M059J (cell line): Measurements from ENCODE around the gene PPOX. TPM values are rescaled to one million over a fixed set of nuclear protein-coding genes. Genes with fewer than 3 reads are reported as not detected.

Experiments
- DNase-seq: peaks from one replicate; pipeline ENCODE4 v3.0.0-alpha.2; 2012; ENCODE audit warnings: low read depth
- total RNA-seq: library from RNA; depleted of rRNA; stranded (reverse); fragments of >200 nt; shearing (Covaris generic); gene quantifications from 2 replicates; pipeline ENCODE4 v1.2.3, GENCODE V29; 2014

PPOX gene
- total RNA-seq, 1 experiment from 2014 or later, result 7.2 TPM

DNA sequence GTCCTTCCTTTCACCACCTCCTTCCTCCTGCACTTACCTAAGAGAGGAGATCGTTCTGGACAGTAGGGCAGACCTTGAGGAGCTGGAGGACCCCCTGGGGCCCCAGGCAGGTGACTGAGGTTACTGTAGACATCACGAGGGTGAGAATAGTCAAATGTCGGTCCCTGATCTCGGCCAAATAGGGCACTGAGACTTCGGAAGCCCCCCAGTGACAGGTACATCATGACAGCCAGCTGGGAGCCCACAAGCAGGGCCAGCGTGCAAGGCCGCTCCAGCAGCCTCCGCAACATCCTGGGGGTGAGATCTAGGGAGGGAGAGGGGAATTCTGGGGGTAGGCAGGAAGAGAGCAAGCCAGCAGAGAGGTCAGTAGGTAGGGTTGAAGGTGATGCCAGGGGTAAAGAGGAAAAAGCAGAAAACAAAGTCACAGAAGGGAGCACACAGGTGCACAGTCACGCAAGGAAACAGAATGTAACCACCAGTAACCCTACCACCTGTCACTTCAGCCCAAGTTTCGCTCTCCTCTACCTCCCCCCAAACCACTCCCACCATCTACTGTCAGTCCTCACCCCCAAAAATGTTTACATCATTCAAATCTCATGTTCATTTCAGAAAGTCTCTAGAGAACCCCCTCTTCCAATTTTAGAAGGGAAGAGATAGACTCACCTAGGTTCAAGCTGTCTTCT lies 9.7 kb downstream of the PPOX start:
- DNase-seq, result no peak

DNA sequence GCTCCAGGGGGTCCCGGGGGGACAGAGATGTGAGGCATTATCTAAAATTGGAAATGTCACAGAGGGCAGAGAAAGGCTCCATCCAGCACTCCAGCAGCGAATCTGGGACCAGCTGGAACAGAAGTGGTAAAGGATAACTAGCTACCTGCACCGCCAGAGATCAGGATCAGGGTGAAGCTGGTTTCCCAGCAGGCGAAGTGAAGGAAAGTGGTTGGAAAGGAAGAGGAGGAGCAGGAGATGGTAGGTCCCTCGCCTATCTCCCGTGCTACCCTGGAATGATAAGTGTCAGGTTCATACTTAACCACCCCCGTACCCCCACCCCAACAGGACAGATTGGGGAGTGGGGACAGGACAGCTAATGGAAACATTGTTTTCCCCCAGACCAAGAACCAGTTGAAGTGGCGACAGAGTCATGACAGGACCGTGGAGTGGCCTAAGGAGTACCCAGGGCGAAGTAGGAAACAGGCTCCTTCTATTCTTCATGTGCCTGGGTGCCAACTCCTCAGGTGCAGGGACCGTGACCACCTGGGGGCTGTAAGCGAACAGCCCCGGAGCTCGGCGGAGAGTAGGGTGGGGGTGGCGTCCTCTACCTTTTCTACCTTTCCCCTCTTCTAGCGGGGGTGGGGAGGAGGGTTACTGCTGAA lies 10.4 kb downstream of the PPOX start:
- no peak for DNase-seq

DNA sequence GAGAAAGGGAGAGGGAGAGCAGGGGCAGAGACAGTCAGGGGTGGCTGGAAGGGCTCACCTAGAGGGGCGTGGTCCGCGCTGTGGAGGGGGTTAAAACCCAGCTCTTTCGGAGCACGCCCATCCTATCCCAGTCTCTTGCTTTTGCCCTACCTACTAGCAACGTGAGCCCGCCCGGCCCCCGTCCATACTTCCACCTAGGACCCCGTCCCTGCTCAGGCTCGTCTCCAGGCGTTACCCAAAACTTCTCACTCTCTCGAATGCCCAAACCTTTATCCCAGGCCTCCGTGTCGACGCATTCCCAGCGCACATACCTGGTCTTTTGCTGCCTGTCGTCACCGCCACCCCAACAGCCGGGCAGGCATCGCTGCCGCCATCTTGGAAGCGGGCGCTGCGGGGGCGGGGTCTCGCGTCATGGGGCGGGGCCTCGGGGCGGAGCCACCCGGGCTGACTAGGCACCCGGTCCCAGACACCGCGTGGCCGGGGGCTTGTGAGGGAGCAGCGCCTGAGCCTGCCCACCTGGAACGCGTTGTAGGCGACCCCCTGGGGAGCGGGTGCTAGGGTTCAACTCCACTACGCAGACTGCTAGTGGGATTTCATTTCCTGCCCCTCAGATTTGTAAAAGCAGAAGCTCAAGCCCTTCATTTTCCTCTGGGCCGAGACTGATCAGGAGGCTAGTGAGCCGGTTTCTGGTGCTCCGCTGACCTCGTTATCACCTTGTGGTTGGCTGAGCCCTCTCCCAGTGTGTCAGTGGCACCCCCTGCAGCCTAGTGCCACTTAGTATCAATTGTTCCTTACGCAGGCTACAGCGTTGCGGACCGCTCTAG lies 11.1 kb downstream of the PPOX start, which contains the start of gene B4GALT3:
Gene B4GALT3 (minus strand): TSS at position 396 of the 824 bp plus-strand sequence. CDS start 1,447 bp downstream, outside the sequence.
- DNase-seq, result peak; percentile 68

DNA sequence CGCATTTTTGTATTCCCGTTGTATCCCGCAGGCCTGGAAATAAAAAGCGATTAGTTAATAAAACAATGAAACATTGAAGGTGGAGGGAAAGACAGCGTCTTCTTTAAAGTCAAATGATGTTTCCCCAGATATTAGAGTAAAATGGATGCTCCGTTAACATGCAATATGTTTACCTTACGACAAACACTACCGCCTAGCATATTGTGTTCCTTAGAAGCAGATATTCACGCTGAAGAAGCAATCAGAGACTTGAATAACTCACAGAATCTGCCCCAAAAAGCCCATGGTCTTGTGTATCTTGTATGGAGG lies 11.7 kb downstream of the PPOX start:
- DNase-seq, result no peak

DNA sequence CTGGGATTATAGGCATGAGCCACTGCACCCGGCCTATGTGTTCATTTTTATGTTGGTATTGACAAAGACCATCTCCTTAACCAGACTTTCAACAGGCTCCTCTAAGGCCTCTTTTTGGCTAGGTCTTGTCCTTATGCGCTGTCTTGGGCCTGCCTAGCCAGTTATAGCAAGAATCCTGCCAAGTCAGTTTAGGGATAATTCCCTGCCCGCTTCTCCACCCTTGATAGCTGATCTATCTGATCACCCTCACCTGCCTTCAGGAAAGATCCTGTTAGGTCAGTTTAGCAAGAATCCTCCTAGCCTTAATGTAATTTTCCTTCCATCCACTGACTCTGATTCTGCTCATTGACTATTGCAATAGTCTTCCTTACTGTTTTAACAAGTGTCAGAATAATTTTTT lies 13.5 kb downstream of the PPOX start:
- no peak for DNase-seq

DNA sequence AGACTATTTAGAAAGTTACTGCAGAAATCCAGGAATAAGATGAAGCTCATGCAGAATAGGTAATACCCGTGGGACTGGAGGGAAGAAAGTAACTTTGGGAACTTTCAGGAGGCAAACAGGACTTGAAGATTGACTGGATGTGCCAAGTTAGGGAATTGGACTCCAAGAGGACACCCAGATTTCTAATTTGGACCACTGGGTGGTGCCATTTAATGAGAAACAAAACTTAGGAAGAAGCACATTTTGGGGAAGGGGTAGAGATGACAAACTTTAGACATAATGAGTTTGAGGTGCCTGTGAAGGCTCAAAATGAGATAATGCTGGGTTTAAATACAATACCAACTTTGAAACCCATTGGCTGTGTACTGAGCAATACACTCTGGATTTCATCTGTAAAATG lies 14.4 kb downstream of the PPOX start:
- peak; percentile 42 for DNase-seq

DNA sequence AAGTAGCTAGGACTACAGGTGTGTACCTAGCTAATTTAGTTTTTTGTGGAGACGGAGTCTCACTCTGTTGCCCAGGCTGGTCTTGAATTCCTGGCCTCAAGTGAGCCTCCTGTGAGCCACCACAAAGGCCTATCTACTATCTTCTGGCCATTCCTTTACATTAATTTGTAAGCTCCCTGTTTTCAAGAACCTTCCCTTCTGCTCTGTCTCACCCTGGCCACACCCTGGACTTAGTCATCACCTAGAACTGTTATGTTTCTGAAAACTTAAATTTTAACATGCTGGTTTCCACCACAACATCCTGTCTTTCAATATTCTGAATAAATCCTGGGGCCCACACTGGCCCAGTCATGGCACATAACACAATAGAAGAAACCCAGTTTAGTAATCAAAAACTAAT lies 16.0 kb downstream of the PPOX start:
- DNase-seq, result peak; percentile 67

DNA sequence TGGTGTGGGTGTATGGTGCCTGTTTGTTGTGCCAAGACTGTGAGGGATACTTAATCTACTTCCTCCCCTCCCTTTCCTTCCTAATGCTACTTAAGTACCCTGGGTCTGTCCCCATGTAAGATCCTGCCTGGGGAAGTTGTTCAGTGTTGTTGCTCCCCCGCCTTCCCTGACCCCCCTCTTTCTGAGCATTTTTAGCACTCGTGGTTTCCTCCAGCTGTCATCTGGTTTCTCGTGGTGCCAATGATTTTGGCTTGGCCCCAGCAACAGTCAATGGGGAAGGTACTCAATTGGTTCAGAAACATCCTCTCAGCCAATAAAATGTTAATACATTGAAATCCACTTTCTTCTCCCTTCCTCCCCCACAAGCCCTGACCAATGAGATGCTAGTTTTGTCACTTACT lies 19.1 kb downstream of the PPOX start:
- peak; percentile 48 for DNase-seq

DNA sequence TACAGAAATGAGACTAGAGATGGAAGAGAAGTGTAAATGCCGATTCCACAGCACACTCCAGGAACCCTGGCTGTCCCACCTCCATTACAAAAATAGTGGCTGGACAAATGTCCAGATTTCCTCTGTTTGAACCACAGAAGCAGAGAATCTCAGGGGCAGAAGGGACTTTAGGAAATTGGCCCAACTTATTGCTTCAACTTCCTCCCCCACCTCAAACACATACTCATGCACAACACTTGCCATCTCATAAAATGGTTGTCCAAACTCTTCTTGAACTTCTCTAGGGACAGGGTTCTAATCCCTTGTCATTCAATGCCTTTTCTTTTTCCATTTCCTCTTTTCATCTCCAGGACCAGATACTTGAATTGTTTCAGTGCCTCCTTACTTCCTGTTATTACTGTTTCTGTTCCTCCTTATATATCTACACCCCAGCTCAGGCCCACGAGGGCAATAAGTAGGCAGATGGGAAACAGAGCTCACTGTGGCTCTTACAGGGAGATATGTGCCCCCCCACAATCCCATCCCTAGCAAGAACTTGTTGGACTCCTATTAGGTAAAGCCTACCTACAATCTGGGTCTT lies 19.6 kb downstream of the PPOX start:
- DNase-seq, result no peak

DNA sequence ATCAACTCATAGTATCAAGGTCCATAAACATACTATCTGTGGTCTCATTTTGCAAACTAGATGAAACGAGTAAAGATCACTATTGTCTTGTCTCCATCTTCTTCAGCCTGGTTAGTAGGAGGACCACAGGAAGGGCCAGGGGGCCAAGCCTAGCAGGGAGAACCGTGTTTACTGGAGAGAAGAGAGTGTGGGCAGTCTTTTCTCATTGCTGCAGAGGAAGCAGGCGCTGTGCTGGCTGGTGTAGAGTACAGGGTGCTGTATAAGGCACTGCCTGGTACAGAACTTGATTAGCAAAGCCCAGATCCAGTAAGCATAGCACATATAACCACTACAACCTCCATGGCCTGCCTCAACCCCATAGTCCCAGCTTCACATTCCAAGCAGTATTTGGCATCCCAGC lies 21.1 kb downstream of the PPOX start:
- DNase-seq, result no peak

DNA sequence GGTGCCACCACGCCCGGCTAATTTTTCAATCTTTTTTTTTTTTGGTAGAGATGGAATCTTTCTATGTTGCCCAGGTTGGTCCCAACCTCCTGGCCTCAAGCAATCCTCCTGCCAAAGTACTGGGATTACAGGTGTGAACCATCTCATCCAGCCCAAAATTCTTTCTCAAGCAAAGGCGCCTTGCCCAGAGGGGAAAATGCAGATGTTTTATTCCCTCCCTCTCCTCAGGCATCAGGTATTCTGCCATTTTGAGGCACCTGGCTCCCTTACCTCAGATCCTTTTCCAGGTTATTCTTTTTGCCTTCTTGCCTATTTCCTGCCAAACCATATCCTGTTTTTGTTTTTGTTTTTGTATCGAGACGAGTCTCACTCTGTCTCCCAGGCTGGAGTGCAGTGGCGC lies 22.2 kb downstream of the PPOX start:
- no peak for DNase-seq

DNA sequence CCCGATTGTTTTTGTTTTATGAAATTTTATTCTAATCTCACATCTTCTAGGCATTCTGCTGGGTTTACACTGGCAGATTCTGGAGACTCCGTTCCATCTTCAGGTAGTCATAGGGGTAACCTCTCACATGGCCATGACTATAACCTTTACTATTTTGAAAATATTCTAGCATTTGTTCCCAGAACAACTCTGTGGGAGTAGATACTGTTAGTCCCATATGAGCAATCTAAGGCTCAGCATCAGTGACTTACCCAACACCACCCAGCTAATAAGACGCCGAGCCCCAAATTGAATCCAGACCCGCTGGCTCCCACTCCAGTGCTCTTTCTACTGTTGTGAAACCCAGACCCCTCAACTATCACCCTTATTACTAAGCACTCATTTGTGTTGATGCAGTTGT lies 22.8 kb downstream of the PPOX start:
- no peak for DNase-seq

DNA sequence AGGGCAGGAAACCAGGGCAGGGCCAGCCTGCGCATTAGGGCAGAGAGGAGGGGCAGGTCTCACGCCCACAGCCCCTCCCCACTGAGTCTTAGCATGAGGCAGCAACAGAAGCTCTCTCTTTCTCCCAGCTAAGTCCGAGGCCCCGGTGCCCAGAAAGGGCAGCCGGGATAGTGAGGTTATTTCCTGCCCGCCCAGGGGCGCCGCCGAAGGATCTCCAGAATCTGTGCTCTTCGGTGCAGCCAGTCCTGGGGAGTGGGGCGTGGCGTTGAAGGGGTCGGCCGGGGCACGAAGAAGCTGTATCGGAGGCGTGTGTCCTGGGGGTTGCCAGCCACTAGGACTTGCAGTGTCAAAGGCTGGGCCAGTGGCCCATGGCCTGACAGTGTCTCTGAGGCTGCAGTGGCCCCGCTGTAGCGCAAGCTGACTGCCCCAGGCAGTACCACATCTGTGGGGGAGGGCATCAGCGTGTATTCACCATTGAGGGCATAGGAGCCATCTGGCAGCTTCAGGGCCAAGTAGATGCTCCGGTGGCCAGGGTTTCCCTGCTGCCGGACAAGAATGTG lies 24.8 kb downstream of the PPOX start:
- no peak for DNase-seq

DNA sequence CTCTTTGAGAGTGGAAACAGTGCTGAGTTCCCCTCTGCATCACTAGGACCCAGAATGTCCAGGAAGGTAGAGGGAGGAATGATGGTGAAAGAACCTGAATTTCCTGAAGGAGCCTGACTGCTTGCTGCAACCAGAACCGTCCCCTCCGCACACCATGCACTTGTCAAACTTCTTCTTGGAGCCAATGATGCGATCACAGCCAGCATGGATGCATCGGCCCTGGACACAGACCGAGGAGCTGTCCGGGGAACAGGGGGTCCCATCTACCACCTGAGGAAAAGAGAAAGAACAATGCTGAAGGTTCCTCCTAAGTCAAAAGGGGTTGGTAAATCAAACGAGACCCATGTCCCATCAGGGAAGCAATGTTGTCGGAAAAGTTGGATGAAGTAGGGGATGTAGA lies 25.7 kb downstream of the PPOX start:
- no peak for DNase-seq

DNA sequence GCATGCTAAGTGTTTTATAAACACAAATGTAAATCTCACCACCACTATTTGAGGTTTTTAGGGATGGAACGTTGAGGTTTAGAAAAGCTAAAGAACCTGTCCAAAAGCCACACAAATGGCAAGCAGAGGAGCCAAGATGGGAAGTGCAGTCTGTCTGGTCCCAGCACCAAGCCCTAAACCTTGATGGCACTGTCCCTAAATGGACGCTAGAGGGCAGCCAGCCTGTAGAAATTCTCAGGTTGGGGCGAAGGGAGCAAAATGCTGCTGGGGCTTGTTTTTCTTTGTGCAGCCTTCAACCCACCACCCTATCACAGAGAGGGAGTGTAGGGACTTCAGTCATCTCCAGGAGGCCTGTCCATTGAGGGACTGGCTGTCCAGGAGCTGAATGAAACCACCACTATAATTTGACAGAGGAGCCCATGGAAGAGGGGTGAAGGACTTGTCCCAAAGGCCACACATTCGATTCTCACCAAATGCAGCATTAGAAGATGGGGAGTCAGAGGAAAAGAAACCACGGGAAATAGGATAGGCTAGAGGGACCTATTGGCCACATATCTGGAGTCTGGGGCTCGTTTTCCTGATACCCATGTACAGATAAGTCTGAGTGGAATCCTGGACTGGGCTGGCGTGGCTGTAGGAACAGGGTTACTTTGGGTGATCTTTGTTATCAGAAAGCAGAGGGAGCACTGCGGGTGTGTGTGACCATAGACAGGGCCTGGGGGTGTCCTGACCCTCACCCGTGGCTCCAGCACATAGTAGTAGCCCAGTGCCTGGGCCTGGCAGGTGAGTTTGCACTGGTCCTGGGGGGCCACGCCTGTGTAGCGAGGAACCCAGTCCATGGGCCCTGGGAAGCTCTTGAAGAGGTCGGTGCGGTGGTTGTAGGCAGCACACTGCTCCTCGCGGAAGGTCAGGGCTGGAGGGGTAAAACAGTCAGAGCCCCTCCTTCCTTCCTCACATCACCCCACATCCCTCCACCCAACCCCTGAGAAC lies 26.5 kb downstream of the PPOX start:
- peak; percentile 72 for DNase-seq

DNA sequence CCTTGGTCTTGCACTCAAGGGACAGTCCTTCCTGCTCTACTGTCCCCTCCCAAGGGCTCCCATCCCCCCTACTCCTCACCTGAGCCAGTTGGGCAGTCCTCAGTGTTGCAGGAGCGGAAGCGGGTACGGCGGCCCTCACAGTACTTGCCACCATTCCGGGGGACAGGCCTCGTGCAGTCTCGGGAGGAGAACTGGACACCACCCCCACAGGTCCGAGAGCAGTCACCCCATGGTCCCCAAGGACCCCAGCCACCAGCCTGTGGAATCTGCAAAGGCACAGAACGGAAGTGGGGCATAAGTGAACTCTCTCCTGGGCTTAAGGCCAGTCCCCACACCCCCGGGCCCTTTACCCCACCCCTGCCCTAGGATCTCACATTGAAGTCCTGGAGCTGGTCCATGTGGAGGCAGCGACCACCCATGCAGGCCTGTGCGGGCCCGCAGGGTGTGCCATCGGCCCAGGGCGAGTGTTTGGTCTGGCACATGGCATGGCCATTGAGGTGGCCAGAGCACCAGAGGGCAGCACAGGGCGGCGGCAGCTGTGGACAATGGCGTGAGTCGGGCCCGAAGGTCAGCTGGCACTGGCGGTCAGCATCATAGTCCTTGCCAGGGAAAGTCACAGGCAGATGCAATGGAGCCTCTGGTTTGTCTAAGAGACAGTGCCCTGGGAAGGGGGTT lies 27.5 kb downstream of the PPOX start:
- DNase-seq, result no peak

DNA sequence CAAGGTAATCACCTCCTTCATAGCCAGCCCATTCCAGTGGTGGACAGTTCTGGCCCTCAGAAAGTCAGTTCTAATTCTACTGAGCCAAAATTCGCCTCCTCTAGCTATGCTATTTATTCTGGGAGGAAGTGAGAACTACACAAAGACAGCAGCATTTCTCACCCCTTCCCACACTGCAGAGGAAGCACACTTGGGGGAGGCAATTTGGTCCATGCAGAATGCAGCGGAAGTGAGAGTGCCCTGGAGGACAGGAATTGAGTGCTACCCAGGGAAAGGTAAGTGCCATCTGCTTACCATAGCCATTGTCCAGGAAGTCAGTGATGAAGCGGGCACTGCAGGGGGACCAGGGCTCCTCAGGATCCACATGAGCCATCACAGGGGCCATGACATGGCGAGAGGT lies 28.9 kb downstream of the PPOX start:
- DNase-seq, result no peak

DNA sequence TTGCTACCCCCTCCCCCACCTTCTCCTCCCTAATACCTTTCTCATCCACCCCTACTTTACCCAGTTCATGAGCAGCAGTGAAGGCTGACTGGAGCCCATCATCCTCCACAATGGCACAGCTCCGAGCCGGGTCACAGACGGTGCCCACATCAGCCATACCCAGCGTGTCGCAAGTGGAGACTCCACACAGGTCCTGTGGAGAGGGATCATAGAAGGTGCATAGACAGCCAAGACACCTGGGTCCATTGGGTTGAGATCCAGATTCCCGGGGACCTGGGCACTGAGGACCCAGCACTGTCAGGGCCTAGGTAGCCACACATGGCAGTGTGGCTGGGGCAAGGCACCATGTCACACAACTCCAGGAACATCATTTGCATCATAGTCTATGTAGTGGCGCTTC lies 29.9 kb downstream of the PPOX start:
- DNase-seq, result no peak

DNA sequence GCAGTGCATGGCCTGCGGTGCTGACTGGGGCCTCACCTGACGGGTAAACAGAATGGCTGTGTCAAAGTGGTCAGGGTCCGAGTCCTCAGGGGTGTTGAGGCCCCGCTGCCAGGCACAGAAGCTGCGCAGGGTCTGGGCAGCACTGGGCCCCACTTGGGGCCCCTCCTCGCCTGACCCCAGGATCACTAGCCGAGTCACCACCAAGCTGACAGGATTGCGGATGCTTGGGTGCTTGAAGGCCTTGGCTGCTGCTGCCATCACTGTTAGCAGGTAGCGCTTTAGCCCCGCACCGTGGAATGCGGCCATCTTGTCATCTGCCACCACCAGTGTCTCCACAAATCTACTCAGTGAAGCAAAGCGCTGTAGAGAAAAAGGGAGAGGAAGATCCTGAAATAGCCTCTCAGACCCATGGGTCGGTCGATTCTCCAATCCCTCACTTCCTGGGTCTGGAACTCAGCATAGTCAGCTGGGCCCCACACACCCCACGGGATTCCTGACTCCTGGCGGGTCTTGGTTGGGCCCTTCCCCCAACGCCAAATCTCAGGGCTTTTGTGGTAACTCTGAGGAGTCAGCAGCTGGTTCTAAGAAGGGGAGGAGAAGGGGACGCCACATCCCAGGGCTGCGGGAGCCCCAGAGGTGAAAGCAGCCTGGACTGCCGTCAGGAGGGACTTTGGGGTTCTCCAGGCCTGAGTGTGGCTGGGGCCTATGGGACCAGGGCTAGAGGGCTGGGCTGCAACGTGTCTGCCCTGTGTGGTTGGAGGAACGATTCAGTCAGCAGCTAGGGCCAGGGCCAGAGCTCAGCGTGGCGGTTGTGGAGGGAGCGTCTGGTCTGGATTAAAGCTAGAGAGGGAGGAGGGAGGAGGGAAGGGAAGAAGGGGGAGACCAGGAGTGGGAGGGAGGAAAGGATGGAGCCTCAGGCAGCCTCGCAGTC lies 30.6 kb downstream of the PPOX start:
- no peak for DNase-seq
